ENCODE measurements around the gene ZDHHC11.
"Not testable (repeated sequence)": the region's sequence is repeated elsewhere in the genome, so short reads cannot be mapped to it uniquely, and the experiment has no call there.

ZDHHC11 gene

GRCh38 chr5:851076-851475 is 290 bp upstream of the ZDHHC11 start:
- no peak for TF ChIP-seq CTCF (conservative IDR thresholded peaks at IDR 0.05; ENCODE audit: low read depth)
- POLR2A ChIA-PET (ENCODE audit: low non-redundant PET): no interaction called here
- H3K27ac ChIP-seq: no peak overlapping the region
- CTCF ChIA-PET: interaction anchor here (0.5 kb wide), 1 partner anchor 10 kb away, joined by 3 read pairs; no protein-coding TSS in a partner anchor
- no peak for DNase-seq (ENCODE audit: low spot score)

- no peak for DNase-seq (ENCODE audit: low spot score)
- no peak for TF ChIP-seq CTCF (conservative IDR thresholded peaks at IDR 0.05; ENCODE audit: low read depth)
- ChIA-PET CTCF (interaction anchor here (0.7 kb wide), 1 partner anchor 210 kb away, joined by 5 read pairs; no protein-coding TSS in a partner anchor), POLR2A (ENCODE audit: low non-redundant PET) (no interaction called here)
- H3K27ac ChIP-seq: no peak overlapping the region
These were observed 1.0 kb downstream of the ZDHHC11 start for GRCh38 chr5:849651-850301.

- H3K27ac ChIP-seq: no peak overlapping the region
- DNase-seq (ENCODE audit: low spot score): no peak
- CTCF ChIA-PET: no interaction called here
- TF ChIP-seq CTCF (conservative IDR thresholded peaks at IDR 0.05; ENCODE audit: low read depth): no peak
- POLR2A ChIA-PET (ENCODE audit: low non-redundant PET): no interaction called here
These were observed 2.1 kb downstream of the ZDHHC11 start for GRCh38 chr5:848671-849111.

GRCh38 chr5:847736-848135 is 3.0 kb downstream of the ZDHHC11 start:
- CTCF ChIA-PET; POLR2A ChIA-PET (ENCODE audit: low non-redundant PET); DNase-seq (ENCODE audit: low spot score); H3K27ac ChIP-seq: not testable (repeated sequence)

- DNase-seq (ENCODE audit: low spot score); POLR2A ChIA-PET (ENCODE audit: low non-redundant PET); CTCF ChIA-PET; H3K27ac ChIP-seq: not testable (repeated sequence)
These were observed 3.6 kb downstream of the ZDHHC11 start for GRCh38 chr5:847212-847611.

- DNase-seq (ENCODE audit: low spot score); CTCF ChIA-PET; H3K27ac ChIP-seq; POLR2A ChIA-PET (ENCODE audit: low non-redundant PET): not testable (repeated sequence)
These were observed 4.1 kb downstream of the ZDHHC11 start for GRCh38 chr5:846602-847091.

- CTCF ChIA-PET: not testable (repeated sequence)
These were observed 4.8 kb downstream of the ZDHHC11 start for GRCh38 chr5:845676-846601.

GRCh38 chr5:845031-845675 is 5.6 kb downstream of the ZDHHC11 start:
- DNase-seq (ENCODE audit: low spot score); H3K27ac ChIP-seq; CTCF ChIA-PET; POLR2A ChIA-PET (ENCODE audit: low non-redundant PET): not testable (repeated sequence)

More at GRCh38 chr5:845676-846601, 4.8 kb downstream of the ZDHHC11 start:
- POLR2A ChIA-PET (ENCODE audit: low non-redundant PET); DNase-seq (ENCODE audit: low spot score); H3K27ac ChIP-seq: not testable (repeated sequence)

GRCh38 chr5:844426-844825 is 6.4 kb downstream of the ZDHHC11 start:
- H3K27ac ChIP-seq; CTCF ChIA-PET; POLR2A ChIA-PET (ENCODE audit: low non-redundant PET); DNase-seq (ENCODE audit: low spot score): not testable (repeated sequence)

GRCh38 chr5:843926-844325 is 6.9 kb downstream of the ZDHHC11 start:
- POLR2A ChIA-PET (ENCODE audit: low non-redundant PET); DNase-seq (ENCODE audit: low spot score); H3K27ac ChIP-seq; CTCF ChIA-PET: not testable (repeated sequence)

- H3K27ac ChIP-seq; POLR2A ChIA-PET (ENCODE audit: low non-redundant PET): not testable (repeated sequence)
These were observed 7.4 kb downstream of the ZDHHC11 start for GRCh38 chr5:843371-843770.

GRCh38 chr5:842402-843221 is 8.2 kb downstream of the ZDHHC11 start:
- DNase-seq (ENCODE audit: low spot score); H3K27ac ChIP-seq; CTCF ChIA-PET; POLR2A ChIA-PET (ENCODE audit: low non-redundant PET): not testable (repeated sequence)

More at GRCh38 chr5:843371-843770, 7.4 kb downstream of the ZDHHC11 start:
- CTCF ChIA-PET; DNase-seq (ENCODE audit: low spot score): not testable (repeated sequence)
